Smooth muscle cell (in vitro differentiated cells): ENCODE measurements around the gene ZNF513. TPM values are rescaled to one million over a fixed set of nuclear protein-coding genes. Genes with fewer than 3 reads are reported as not detected.

Experiments used
- DNase-seq: peaks from one replicate; lab custom pipeline; 2025; ENCODE audit not compliant: unreplicated experiment; lab: John Stamatoyannopoulos, UW
- H2AFZ ChIP-seq: fragments of 200-600 bp; sonication (generic); 2 replicates; pipeline ENCODE4 v1.6.0; 2016; ENCODE audit warnings: antibody characterized with exemption, low read depth, mild to moderate bottlenecking
- H3F3A ChIP-seq: fragments of 200-600 bp; sonication (generic); 2 replicates; pipeline ENCODE4 v1.6.0; 2017; ENCODE audit warnings: antibody characterized with exemption, low read depth
- H3K27ac ChIP-seq: fragments of 200-600 bp; sonication (generic); 2 replicates; pipeline ENCODE4 v1.5.1; 2016; ENCODE audit warnings: low read depth, mild to moderate bottlenecking
- H3K27me3 ChIP-seq: fragments of 200-600 bp; sonication (generic); 2 replicates; pipeline ENCODE4 v1.6.1; 2016; ENCODE audit warnings: low read depth, mild to moderate bottlenecking
- H3K36me3 ChIP-seq: fragments of 200-600 bp; sonication (generic); 2 replicates; pipeline ENCODE4 v1.5.1; 2016; ENCODE audit warnings: low read depth
- H3K4me1 ChIP-seq: fragments of 200-600 bp; sonication (generic); 2 replicates; pipeline ENCODE4 v1.5.1; 2016; ENCODE audit warnings: low read depth
- H3K4me2 ChIP-seq: fragments of 200-600 bp; sonication (generic); 2 replicates; pipeline ENCODE4 v1.6.0; 2016; ENCODE audit warnings: mild to moderate bottlenecking
- H3K4me3 ChIP-seq: fragments of 200-600 bp; sonication (generic); 2 replicates; pipeline ENCODE4 v1.5.1; 2016; ENCODE audit warnings: mild to moderate bottlenecking
- H3K79me2 ChIP-seq: fragments of 200-600 bp; sonication (generic); 2 replicates; pipeline ENCODE4 v1.6.0; 2016; ENCODE audit warnings: low read depth, mild to moderate bottlenecking
- H3K9ac ChIP-seq: fragments of 200-600 bp; sonication (generic); 2 replicates; pipeline ENCODE4 v1.6.0; 2016; ENCODE audit warnings: low read depth
- H3K9me3 ChIP-seq: fragments of 200-600 bp; sonication (generic); replicated peaks from 2 replicates; pipeline ENCODE4 v1.5.1; 2016; ENCODE audit warnings: low read depth
- H4K20me1 ChIP-seq: fragments of 200-600 bp; sonication (generic); 2 replicates; pipeline ENCODE4 v1.6.0; 2016; ENCODE audit warnings: low read depth
- CTCF ChIP-seq: fragments of 200-600 bp; sonication (generic); IDR thresholded peaks from 2 replicates; pipeline ENCODE4 v1.5.1; 2017; ENCODE audit warnings: borderline replicate concordance, mild to moderate bottlenecking, antibody characterized with exemption; ENCODE audit not compliant: insufficient read depth, poor library complexity, severe bottlenecking
- WGBS: methylation state at CpG from one replicate; pipeline ENCODE4 v1.1.7; 2016; ENCODE audit warnings: low lambda C conversion rate; 5-methylcytosine and 5-hydroxymethylcytosine counted together
- polyA plus RNA-seq: library from polyadenylated mRNA; unstranded; fragments of >200 nt; fragmentation: Nextera tagmentation; extraction: Ambion mirVana; gene quantifications from 2 replicates; pipeline ENCODE4 v1.2.1, GENCODE V29; 2016
- total RNA-seq: library from RNA; depleted of rRNA; stranded (reverse); fragments of >200 nt; gene quantifications from 2 replicates; pipeline ENCODE4 v1.2.3, GENCODE V29; 2014

Gene ZNF513
- total and polyA plus RNA-seq, 2 experiments from 2014 or later: 7.6 to 21.3 TPM

GRCh38 chr2:27362678-27363420 is 17.7 kb downstream of the ZNF513 start:
- Histone ChIP-seq H3K9ac (no peak overlapping the region), H2AFZ (no peak overlapping the region), H3K4me2 (no peak overlapping the region), H3K27me3 (no peaks in the 10 kb centered on the region), H3K9me3 (no peaks in the 10 kb centered on the region), H4K20me1 (no peaks in the 10 kb centered on the region), H3F3A (peaks cover 17% of the 10 kb centered on the region), H3K4me1 (peaks cover 4% of the 10 kb centered on the region), H3K4me3 (no peak overlapping the region), H3K27ac (peak overlapping the region; percentile 2), H3K36me3 (peaks cover 10% of the 10 kb centered on the region), H3K79me2 (peaks cover 13% of the 10 kb centered on the region)
- 93% methylated on average over 4 of the region's 4 CpGs for WGBS
- TF ChIP-seq CTCF: no peak
- DNase-seq: no peak

GRCh38 chr2:27356382-27357181 is 24.0 kb downstream of the ZNF513 start, which contains the start of gene GTF3C2:
Gene GTF3C2 (minus strand): TSS chr2:27356764. CDS start chr2:27343554, 13,210 bp downstream.
- no peaks in the 10 kb centered on the region for H3K36me3 ChIP-seq
- 1% methylated on average over 67 of the region's 67 CpGs for WGBS
- H3K27ac ChIP-seq: peak within 1 kb of the TSS; percentile 93
- no peak for TF ChIP-seq CTCF
- peaks cover 31% of the 10 kb centered on the region for H4K20me1 ChIP-seq
- no peaks in the 10 kb centered on the region for H3K9me3 ChIP-seq
- H3K9ac ChIP-seq: peak within 1 kb of the TSS; percentile 91
- H3K4me1 ChIP-seq: peaks cover 27% of the 10 kb centered on the region
- H3K27me3 ChIP-seq: no peaks in the 10 kb centered on the region
- peak within 1 kb of the TSS; percentile 89 for H3K4me2 ChIP-seq
- peak within 1 kb of the TSS; percentile 83 for H2AFZ ChIP-seq
- peak within 1 kb of the TSS; percentile 75 for H3K4me3 ChIP-seq
- H3F3A ChIP-seq: peaks cover 16% of the 10 kb centered on the region
- DNase-seq: peak; percentile 86
- peaks cover 53% of the 10 kb centered on the region for H3K79me2 ChIP-seq

- H3K9ac ChIP-seq: peak overlapping the region; percentile 91
- H3K79me2 ChIP-seq: peaks cover 59% of the 10 kb centered on the region
- no peaks in the 10 kb centered on the region for H3K27me3 ChIP-seq
- H3F3A ChIP-seq: peaks cover 16% of the 10 kb centered on the region
- peaks cover 27% of the 10 kb centered on the region for H3K4me1 ChIP-seq
- H3K4me2 ChIP-seq: peak overlapping the region; percentile 89
- H3K27ac ChIP-seq: peak overlapping the region; percentile 93
- TF ChIP-seq CTCF: no peak
- H4K20me1 ChIP-seq: peaks cover 36% of the 10 kb centered on the region
- no peaks in the 10 kb centered on the region for H3K9me3 ChIP-seq
- no peaks in the 10 kb centered on the region for H3K36me3 ChIP-seq
- peak overlapping the region; percentile 83 for H2AFZ ChIP-seq
- no peak for DNase-seq
- peak overlapping the region; percentile 75 for H3K4me3 ChIP-seq
- WGBS: 3% methylated on average over 12 of the region's 12 CpGs
These were observed 24.5 kb downstream of the ZNF513 start for GRCh38 chr2:27356056-27356381.
